LHCN-M2 (cell line): ENCODE data around the gene TINAGL1. TPM values are rescaled to one million over a fixed set of nuclear protein-coding genes. Genes with fewer than 3 reads are reported as not detected.
"Not testable (repeated sequence)": the region's sequence is repeated elsewhere in the genome, so short reads cannot be mapped to it uniquely, and the experiment has no call there.

Source experiments
- DNase-seq: peaks from one replicate; pipeline ENCODE4 v3.0.0-alpha.2; 2012; ENCODE audit warnings: low read depth
- total RNA-seq: library from RNA; depleted of rRNA; stranded (reverse); fragments of >200 nt; gene quantifications from 2 replicates; pipeline ENCODE4 v1.2.3, GENCODE V29; 2014

The TINAGL1 gene
- total RNA-seq, 1 experiment from 2014 or later: not detected

DNA sequence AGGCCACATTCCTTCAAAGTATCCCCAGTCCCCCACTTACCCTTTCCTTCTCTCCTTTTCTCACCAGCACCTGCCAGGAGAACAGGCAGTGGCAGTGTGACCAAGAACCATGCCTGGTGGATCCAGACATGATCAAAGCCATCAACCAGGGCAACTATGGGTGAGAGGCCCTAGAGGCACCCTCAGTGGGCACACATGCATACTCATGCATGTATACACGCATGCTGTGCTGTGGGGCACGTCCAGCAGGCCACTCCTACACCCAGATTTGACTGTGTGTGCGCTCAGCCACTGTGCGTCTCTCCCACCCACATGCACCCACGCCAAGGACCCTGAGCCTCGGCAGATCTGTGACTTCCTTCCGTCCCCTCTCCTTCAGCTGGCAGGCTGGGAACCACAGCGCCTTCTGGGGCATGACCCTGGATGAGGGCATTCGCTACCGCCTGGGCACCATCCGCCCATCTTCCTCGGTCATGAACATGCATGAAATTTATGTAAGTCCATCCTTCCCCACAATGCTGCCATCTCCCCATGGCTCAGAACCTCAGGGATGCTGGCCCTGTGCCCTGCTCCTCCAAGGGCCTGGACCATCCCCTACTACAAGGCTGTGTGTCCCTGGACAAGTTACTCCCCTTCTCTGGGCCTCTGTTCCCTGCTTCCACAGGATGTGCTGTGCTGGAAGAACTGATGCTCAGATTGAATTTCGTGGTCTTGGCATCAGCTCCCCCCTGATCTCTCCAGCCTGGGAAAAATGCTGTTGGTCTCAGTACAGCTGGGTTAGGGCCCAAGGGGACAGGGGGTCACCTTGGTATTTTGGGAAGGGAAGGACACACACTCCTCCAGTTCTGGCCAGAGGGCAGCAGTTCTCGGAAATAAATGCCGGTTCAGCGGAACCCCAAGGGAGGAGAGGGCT, 7.0 kb downstream of the TINAGL1 start:
- no peak for DNase-seq

DNA sequence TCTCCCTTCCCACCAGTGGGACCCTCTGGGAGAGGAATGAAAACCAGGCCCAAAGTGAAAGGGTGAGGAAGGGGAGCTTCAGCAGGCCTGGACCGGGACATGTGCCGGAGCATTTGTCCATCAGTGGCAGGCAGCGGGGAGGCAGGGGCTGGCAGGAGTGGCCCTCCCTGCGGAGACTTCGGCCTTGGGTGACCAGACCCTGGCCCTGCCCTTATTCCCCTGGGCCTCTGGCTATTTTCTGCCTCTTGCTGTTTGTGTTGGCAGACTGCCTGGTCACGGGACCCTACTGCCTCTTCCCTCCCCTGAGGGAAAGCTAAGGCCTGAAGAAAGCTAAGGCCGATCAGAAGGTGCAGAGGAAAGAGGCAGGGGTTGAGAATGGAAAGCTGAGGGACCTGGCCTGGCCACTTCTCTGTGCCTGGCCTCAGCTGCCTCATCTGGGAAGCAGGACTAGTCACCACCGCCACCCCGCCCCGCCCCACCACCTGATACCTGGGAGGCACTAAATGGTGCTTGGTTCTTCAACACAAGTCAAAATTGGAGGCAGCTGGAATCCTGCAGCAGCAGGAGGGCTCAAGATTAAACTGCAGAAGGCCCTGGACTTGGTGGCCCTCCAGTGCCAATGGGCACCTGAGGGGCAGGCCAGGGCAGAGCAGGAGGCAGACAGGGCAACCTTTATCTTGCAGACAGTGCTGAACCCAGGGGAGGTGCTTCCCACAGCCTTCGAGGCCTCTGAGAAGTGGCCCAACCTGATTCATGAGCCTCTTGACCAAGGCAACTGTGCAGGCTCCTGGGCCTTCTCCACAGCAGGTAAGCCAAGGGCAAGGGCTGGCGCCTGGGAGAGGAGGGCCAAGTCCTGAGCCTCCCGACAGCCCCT, 7.9 kb downstream of the TINAGL1 start:
- DNase-seq: no peak

- DNase-seq: no peak
Observed at GRCh38 chr1:31584869-31585735, 8.8 kb downstream of the TINAGL1 start.

- DNase-seq: no peak
Observed at GRCh38 chr1:31585736-31586365, 9.5 kb downstream of the TINAGL1 start.

- DNase-seq: no peak
Observed at GRCh38 chr1:31586376-31587327, 10.3 kb downstream of the TINAGL1 start.

GRCh38 chr1:31587328-31587699, 11.0 kb downstream of the TINAGL1 start:
- not testable (repeated sequence) for DNase-seq

- peak; percentile 51 for DNase-seq
Observed at GRCh38 chr1:31587720-31588423, 11.6 kb downstream of the TINAGL1 start.

DNA sequence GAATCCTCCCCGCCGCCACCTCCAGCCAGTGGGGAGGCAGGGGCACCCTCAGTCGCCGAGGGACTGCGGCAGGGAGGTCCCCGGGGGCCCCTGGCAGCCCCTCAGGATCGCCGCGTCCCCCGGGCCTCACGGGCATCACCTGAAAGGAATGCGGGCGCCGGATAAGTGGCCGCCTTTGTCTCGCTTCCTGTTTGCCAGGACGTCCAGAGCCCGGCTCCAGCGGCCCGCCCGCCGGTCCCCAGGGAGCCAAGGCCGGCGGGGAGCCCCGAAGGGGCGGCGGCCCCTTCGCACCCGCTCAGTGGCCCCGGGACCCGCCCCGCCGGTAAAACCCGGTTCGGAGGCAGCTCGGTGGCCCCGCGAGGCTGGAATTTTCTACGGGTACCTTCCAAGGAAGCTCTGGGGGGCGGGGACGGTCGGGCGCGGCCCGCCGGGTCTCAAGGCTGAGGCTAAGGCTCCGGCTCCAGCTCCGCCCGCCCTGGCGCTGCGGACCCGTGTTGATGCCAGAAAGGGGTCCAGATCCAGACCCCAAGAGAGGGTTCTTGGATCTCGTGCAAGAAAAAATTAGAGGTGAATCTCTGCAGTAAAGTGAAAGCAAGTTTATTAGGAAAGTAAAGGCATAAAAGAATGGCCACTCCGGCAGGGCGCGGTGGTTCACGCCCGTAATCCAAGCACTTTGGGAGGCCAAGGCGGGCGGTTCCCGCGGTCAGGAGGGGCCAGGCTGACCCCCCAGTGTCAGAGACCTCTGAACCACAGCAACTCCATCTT, 12.6 kb downstream of the TINAGL1 start:
- no peak for DNase-seq

- peak; percentile 67 for DNase-seq
Observed at GRCh38 chr1:31591425-31592093, 15.2 kb downstream of the TINAGL1 start.

GRCh38 chr1:31592132-31592531, 15.8 kb downstream of the TINAGL1 start:
- no peak for DNase-seq

DNA sequence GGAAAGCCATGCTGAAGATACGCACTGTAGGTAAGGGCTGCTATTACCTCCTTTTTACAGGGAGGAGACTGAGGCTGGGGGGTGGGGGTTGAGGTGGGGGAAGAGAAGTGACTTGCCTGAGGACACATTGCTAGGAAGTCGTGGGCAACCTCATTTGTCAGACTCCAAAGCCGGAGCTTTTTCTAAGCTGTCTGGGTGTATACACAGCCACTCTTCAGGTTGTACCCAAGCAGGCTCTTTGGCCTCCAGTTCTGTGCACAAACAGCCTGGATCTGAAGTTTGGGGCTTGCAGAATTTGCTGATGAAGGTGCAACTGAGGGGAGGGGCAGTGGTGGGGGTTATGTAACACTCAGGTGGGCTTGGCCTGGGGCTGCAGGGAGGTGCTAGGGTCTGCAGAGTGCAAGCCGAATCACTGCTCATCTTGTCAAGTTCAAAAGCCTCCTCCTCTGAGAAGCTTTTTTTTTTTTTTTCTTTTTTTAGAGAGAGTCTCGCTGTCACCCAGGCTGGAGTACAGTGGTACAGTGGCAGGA, 16.9 kb downstream of the TINAGL1 start:
- no peak for DNase-seq

DNA sequence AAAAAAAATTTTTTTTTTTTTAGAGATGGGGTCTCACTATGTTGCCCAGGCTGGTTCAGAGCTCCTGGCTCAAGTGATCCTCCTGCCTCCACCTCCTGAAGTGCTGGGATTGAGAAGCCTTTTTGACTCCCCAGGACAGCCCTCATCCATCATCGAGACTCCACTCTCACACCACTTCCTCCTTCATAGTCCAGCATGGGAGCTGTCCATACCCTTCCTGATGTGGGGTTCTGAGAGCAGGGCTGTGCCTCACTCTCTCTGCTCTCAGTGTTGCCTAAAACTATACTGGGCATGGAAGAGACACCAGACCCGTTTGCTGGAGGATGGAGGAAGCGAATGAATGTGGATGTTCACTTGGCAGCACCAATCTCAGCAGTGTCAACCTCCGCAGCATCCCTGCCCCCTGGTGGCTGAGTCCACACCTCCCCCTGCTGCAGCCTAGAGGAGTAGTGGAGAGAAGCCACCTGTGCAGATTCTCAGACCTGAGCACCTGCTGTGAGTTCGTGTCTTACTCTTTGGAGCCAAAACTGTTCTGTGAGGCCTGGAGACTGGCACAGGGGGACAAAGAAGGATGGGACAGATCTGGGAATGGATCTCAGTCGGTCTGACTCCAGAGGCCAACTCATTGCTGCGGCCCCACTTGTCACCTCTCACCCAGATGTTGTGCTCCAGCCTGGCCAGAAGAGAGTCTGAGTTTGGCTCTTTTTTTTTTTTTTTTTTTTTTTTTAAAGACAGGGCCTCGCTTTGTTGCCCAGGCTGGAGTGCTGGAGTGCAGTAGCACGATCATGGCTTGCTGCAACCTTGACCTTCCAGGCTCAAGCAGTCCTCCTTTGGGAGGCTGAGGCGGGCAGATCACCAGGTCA, 17.7 kb downstream of the TINAGL1 start:
- peak; percentile 52 for DNase-seq

DNA sequence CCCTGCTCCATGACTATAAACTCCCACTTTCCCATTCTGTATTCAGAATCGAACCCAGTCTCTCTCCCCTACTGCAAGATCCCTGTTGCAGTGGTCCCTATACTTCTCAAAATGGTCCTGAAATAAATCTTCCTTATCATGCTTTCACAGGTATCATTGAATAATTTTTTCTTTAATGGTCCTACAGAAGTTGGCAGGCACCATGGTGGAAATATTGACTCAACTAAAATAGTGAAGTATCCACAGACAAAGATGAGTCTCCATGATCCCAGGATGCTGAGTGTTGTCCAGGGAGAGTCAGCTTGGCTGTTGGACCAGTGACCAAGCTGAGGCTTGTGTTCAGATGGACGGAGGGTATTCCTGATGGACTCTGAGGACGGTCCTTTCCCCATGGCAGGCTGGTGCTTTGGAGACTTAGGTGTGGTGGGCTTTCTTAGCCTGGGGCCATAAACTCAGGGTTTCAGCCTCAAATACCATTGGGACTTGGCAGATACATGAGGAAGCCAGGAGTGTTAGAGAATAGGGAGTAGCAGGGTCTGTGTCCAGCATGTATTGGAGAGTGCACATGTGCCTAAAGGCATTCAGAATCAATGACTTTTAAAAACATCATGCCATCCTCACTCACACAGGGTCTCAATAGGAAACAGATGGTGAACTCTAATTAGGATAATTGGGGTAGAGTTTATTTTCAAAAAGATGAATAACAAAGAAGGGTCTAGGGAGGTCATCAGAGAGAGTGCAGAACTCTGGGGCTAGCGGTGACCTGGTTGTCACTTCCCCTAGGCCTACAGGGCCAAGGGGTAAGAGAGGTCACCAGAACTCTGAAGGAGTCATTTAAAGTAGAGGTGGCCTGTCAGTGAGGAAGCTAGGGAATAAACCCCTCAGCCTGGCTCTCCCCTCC, 19.8 kb downstream of the TINAGL1 start:
- DNase-seq: no peak

DNA sequence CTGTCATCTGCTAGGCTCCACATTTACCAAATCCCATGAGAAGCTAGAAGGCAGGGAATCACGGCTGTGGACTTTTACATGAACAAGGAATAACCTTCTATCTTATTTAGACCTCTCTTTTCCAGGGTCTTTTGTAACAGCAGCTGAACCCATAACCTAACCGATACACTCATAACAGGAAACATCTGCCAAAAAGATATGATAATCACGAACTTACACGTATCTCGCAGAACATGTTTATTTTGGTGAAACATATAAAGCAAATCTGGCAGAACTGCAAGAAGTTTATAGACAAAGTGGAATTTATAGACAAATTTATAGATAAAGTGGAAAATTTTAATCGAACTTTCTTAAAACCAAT, 20.4 kb downstream of the TINAGL1 start:
- DNase-seq: no peak

GRCh38 chr1:31598980-31599379, 22.7 kb downstream of the TINAGL1 start:
- DNase-seq: no peak

- DNase-seq: no peak
Observed at GRCh38 chr1:31600641-31601040, 24.3 kb downstream of the TINAGL1 start.
